ENCODE data around the gene ABI3BP.

ABI3BP gene

DNA sequence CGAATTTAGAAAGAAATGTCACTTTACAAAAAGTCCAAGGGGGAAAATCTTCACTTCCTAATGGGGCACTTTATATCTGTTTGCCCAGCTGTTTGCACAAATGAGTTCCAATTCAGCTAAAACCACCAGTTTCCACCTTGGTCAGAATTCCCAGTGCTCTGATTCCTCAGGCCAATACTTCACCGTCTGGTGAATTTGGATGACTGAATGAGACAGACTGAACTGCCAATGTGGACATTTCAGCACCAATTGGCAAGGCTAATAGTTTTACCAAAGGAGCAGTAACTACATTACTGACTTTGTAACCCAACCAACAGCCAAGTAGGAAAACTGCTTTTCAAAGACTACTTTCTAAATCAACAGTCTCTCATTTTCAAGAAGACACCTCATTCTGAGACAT is 51.8 kb downstream of the ABI3BP start:
- DNase-seq (ENCODE audit: low read depth in 2 of 2), result no peak

- DNase-seq (ENCODE audit: low read depth in 2 of 2), result no peak
Observed at GRCh38 chr3:100941041-100941440, 52.2 kb downstream of the ABI3BP start.

- DNase-seq (ENCODE audit: low read depth in 2 of 2), result no peak
Observed at GRCh38 chr3:100936931-100937330, 56.3 kb downstream of the ABI3BP start.

GRCh38 chr3:100932491-100932890 is 60.7 kb downstream of the ABI3BP start:
- no peak for DNase-seq (ENCODE audit: low read depth in 2 of 2)

- DNase-seq (ENCODE audit: low read depth in 2 of 2), result peak; percentile 88 to 89
Observed at GRCh38 chr3:100928638-100929428, 64.4 kb downstream of the ABI3BP start.

DNA sequence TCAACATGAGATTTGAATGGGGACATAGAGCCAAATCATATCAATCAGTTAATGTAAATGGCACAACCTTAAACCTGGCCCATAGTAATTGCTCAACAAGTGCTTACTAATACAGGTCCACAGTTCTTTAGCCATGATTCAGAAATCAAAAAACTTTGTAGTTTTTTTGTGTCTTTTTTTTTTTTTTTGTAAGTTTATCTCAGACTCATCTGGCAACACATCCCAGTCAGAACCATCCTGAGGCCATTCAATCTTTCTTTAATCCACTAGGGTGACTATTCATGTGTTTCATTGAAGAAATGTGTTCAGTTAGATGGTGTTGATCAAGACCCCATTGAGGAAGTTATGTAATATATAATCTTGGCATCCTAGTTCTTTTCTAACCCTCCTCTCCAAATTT is 65.4 kb downstream of the ABI3BP start:
- no peak for DNase-seq (ENCODE audit: low read depth in 2 of 2)

DNA sequence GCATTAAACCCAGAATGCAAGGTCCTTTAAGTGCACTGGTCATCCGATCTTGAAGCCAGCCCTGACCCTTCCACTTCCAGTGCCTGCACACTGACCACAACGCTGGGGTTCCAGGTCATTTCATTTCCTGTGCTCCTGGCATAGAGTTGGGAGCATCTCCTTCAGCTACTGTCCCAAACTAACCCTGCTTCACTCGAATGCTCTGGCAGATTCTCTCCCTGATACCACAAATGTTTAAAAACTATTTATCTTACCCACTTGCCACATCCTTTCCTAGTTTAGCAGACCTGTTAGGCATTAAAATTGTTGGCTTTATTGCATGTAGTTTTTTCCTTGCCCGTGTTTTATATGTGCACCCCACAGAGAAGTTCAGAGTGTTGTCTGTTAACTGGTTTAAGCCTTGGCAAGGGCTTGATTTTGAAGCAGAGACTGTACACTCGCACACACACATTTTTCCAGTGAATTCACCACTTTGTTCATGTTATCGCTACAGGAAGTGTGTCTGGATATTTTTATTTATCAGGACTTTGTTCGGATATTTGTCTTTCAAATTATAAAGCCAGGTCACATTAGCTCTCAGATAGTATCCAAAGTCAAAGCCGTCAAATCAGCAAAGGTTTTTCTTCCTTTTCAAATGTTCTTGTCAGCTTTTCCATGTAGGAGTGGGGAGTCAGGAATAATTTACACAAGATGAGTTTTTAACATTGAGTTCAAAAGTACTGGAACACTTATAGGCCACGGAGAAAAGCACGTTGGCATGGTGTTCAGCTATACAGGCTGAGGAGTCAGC is 77.3 kb downstream of the ABI3BP start:
- DNase-seq (ENCODE audit: low read depth in 2 of 2), result no peak

DNA sequence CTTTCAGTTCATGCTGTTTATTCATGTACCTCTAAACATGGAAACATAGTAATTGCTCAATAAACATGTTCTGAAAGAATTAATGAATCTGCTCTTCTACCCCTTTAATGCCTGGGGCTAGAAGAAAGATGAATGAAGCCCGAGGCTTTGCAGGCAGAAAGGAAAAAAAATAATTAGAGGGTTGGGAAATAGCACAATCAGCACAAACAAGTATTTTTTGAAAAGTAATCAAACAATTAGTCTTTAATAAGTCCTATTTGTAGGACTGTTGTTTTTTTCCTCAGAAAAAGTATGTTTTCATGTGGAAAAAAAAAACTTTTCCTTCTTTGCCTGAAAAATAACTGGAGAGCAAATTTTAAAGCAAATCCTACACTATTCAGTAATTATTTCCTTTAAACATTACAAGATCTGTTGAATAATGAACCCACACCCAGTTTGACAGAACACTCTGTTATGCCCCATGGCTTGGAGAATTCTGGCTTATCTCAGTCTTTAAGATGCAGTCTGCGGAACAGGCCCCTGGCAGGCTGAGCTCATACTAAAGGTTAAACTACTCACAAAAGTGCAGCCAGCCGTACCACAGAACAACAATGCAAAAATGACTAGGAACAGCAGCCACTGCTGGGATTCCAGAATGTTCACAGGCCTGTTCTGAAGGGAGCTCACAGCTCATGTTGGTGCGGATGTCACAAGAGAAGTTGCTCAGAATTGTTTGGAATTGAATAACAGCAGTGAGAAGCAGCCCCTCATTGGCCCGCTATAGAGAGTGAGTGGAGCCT is 79.2 kb downstream of the ABI3BP start:
- no peak for DNase-seq (ENCODE audit: low read depth in 2 of 2)

DNA sequence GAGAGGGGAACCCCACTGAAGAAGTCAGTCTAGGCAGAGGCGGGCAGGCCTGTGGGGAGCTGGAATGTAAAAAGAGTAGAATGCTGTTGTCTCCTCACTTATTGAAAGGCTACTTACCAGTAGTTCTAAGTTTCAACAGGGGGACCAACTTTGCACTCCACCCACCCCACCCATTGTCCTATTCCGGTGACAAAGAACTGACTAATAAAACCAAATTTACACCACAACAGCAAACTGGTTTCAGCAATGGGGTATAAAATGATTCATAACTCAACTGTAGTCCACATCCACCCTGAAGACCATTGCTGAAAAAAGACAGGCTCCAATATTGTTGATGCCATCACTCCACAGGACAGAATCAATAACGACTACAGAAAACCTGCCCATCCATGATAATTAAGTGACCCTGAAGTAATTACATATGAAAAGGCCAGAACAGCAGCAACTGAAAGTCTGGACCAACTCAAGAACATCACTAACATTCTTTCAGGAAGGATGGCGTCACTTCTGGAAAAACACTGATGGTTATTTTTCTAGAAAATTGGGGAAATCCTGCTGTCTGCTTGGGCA is 80.2 kb downstream of the ABI3BP start:
- DNase-seq (ENCODE audit: low read depth in 2 of 2), result no peak

- no peak for DNase-seq (ENCODE audit: low read depth in 2 of 2)
Observed at GRCh38 chr3:100912571-100912970, 80.7 kb downstream of the ABI3BP start.

- no peak for DNase-seq (ENCODE audit: low read depth in 2 of 2)
Observed at GRCh38 chr3:100911956-100912355, 81.3 kb downstream of the ABI3BP start.

DNA sequence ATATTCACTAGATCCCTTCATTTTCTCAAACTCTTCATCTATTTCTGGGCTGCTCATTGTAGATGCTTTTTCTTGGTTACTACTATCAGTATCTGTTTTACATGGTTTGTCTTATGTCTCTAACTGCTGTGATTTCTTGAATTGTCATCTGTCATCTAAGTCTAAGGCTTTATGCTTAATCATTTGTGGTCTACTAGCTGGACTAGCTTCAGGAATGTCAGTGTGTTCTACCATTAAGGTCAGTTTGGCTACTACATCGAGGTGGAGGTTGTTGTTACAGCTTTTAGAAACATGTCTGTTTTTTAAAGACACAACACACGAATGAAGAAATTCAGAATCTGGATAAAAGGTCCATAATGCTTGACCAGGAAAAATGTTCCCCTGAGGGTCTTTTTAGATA is 82.2 kb downstream of the ABI3BP start:
- DNase-seq (ENCODE audit: low read depth in 2 of 2), result no peak

GRCh38 chr3:100902572-100902971 is 90.6 kb downstream of the ABI3BP start:
- peak; percentile 91 for DNase-seq (ENCODE audit: low read depth in 2 of 2)

DNA sequence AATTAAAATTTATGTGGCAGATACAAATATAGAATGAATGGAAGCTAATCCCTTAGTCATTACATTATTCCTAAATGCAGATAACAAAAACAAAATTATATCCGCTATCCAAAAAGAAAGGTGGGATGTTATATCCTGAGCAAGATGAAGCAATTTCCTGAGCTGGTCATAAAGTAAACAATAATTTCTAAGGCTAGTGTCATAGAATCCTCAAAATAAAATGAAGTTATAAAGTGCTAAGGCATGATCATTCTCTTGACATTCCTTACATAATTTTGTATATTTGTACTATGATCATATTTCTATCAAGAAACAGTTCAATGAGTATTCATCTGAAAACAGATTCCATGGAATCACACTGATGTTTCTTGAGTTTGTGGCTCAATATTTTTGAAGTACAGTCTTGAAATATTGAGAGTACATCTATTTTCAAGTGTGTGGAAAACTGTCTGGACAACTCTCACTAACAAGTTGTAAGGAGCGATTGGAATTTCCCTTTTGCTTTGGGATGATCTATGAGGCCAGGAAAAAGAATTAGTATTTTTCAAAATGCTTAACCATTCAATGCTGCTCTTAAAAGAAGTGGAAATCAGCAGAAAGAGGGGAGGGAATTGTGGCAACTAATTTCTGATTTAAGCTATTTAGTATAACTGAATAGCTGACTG is 92.4 kb downstream of the ABI3BP start:
- no peak for DNase-seq (ENCODE audit: low read depth in 2 of 2)

GRCh38 chr3:100899440-100900091 is 93.7 kb downstream of the ABI3BP start:
- DNase-seq (ENCODE audit: low read depth in 2 of 2), result no peak

DNA sequence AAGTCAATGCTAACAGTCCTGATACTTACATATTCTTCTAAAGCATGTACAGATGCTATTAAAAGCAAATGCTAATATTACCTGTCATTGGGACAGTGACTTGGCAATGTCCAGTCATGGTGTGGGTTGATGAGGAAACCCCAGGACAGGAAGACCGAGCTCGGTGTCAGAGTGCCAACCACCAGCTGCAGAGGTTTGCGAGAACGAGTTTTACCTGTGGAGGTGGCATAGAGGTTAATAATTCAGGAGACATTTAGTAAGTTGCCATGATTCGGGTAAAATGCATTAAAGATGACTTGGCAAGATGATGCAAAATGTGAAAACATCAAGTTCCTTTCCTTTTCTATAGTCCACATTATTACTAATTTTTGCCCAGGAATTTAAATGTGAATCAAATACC is 94.5 kb downstream of the ABI3BP start:
- no peak for DNase-seq (ENCODE audit: low read depth in 2 of 2)

DNA sequence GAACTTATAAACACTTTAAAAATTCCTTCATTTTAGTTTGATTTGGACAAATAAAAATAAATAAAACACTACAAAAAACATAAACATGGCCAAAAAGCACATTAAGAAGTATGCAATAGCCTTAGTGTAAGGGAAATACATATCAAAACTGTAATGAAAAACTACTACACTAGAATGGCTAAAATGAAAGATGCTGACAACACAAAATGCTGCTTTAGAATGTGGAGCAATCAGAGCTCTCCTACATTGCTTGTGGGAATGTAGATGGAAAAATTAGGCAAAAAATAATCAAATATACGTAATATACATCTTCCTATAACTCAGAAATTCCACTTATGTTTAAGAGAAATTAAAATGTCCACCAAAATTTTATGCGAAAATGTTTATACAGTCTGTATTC is 96.2 kb downstream of the ABI3BP start:
- DNase-seq (ENCODE audit: low read depth in 2 of 2), result no peak

- DNase-seq (ENCODE audit: low read depth in 2 of 2), result no peak
Observed at GRCh38 chr3:100893590-100893989, 99.6 kb downstream of the ABI3BP start.

DNA sequence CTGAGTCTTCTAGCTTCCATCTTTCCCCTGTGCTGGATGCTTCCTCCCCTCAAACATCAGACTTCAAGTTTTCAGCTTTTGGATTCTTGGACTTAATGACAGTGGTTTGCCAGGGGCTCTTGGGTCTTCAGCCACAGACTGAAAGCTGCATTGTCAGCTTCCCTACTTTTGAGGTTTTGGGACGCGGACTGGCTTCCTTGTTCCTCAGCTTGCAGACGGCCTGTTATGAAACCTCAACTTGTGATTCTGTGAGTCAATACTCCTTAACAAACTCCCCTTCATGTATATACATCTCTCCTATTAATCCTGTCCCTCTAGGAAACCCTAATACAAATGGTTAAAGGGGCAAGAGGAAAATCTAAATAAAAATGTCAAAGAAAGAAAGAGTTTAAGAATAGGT is 100.1 kb downstream of the ABI3BP start:
- DNase-seq (ENCODE audit: low read depth in 2 of 2), result no peak

DNA sequence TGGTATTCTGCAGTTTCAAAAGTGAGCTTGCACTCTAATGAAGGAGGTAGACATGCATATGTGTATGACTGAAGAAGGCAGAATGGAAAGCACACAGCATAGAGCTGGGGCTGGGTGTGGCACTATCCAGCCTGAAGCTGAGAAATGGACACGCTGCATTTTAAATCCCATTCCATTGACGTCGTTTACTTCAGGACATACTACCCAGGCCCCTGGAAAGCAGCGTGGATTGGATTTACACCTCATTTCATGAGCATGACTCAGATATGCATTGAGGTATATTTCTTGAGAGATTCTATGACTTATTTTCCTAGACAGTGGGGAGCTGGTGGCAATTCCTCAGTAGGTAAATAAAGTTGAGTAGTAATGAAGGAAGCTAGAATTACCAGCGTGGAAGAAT is 101.4 kb downstream of the ABI3BP start:
- DNase-seq (ENCODE audit: low read depth in 2 of 2), result no peak

- no peak for DNase-seq (ENCODE audit: low read depth in 2 of 2)
Observed at GRCh38 chr3:100891033-100891432, 102.2 kb downstream of the ABI3BP start.

All from fibroblast of skin of left biceps (primary cell).